GM12878 (cell line): Measurements from ENCODE around the gene TMEM223. TPM values are rescaled to one million over a fixed set of nuclear protein-coding genes. Genes with fewer than 3 reads are reported as not detected.

Experiments
- ATAC-seq: fragments of 200-7000 bp; cut with Tn5 transposase; 3 replicates; pipeline ENCODE4 v1.9.1; 2020; ENCODE audit warnings: mild to moderate bottlenecking, moderate library complexity
- BruUV-seq: library from RNA; stranded (reverse); fragments of 400-500 nt; replicated peaks from 2 replicates; lab custom pipeline; 2021; lab: Mats Ljungman, UMichigan
- CTCF ChIA-PET: fragments of 300-600 bp; sonication (Branson Sonifier 250); formaldehyde crosslinking; extraction: SDS; loops from one replicate; lab custom pipeline; 2021; ENCODE audit warnings: inconsistent platforms; lab: Yijun Ruan, JAX
- POLR2A ChIA-PET: fragments of 350-600 bp; formaldehyde crosslinking; extraction: SDS; loops from one replicate; lab custom pipeline; 2021; ENCODE audit warnings: inconsistent platforms; lab: Charles Lee
- RAD21 ChIA-PET: fragments of 300-600 bp; sonication (Branson Sonifier 250); formaldehyde crosslinking; loops from one replicate; lab custom pipeline; 2023; ENCODE audit warnings: antibody characterized with exemption; ENCODE audit not compliant: unreplicated experiment; lab: Charles Lee
- SMC1A ChIA-PET: fragments of 300-600 bp; sonication (Branson Sonifier 250); formaldehyde crosslinking; loops from one replicate; lab custom pipeline; 2023; ENCODE audit not compliant: unreplicated experiment, uncharacterized antibody; lab: Charles Lee
- DNase-seq: peaks from one replicate; pipeline ENCODE4 v3.0.0-alpha.2; 2011; ENCODE audit warnings: low read depth, low spot score
- FAIRE-seq: peaks from 3 replicates; lab custom pipeline; 2011; peaks lifted over from hg19 to GRCh38; lab: Jason Lieb, UNC
- H2AFZ ChIP-seq: 2 replicates; pipeline ENCODE4 v1.6.0; 2011; ENCODE audit warnings: low read depth, low read length, control low read depth; ENCODE audit not compliant: control insufficient read depth
- H3K27ac ChIP-seq: 2 replicates; pipeline ENCODE4 v1.5.1; 2011; ENCODE audit warnings: control low read depth; ENCODE audit not compliant: control insufficient read depth, insufficient read depth
- H3K27me3 ChIP-seq, 2 experiments: replicated peaks in 1 of 2; 2 replicates each; pipeline versions ENCODE4 v1.6.0 to v1.6.1; 2011; ENCODE audit warnings: low read length in 1 of 2; ENCODE audit not compliant: control insufficient read depth in 2 of 2, insufficient read depth in 2 of 2
- H3K36me3 ChIP-seq, 2 experiments: 2 replicates each; pipeline ENCODE4 v1.5.1; 2011; ENCODE audit warnings: low read length in 1 of 2; ENCODE audit not compliant: control insufficient read depth in 2 of 2, insufficient read depth in 2 of 2
- H3K4me1 ChIP-seq: 2 replicates; pipeline ENCODE4 v1.6.1; 2011; ENCODE audit warnings: mild to moderate bottlenecking, low read length, moderate library complexity, mixed read lengths; ENCODE audit not compliant: control insufficient read depth, insufficient read depth
- H3K4me2 ChIP-seq: 2 replicates; pipeline ENCODE4 v1.6.0; 2011; ENCODE audit warnings: control low read depth; ENCODE audit not compliant: control insufficient read depth, insufficient read depth
- H3K4me3 ChIP-seq: fragments of 200-600 bp; sonication (generic); 2 replicates; pipeline ENCODE4 v1.5.1; 2016
- H3K79me2 ChIP-seq: 2 replicates; pipeline ENCODE4 v1.6.0; 2011; ENCODE audit warnings: low read length; ENCODE audit not compliant: control insufficient read depth, insufficient read depth
- H3K9ac ChIP-seq: 2 replicates; pipeline ENCODE4 v1.8.0; 2011; ENCODE audit warnings: low read length, control low read depth, mixed read lengths; ENCODE audit not compliant: control insufficient read depth, insufficient read depth
- H3K9me3 ChIP-seq: replicated peaks from 3 replicates; pipeline ENCODE4 v1.5.1; 2011; ENCODE audit warnings: mild to moderate bottlenecking, low read length; ENCODE audit not compliant: control insufficient read depth, insufficient read depth
- H4K20me1 ChIP-seq: 2 replicates; pipeline ENCODE4 v1.6.0; 2011; ENCODE audit not compliant: control insufficient read depth, insufficient read depth
- BRCA1 ChIP-seq: IDR thresholded peaks from 2 replicates; pipeline ENCODE4 v1.6.1; 2011; ENCODE audit warnings: low read depth, low read length, improper control_type of control experiment
- EED ChIP-seq: sonication (generic); IDR thresholded peaks from 2 replicates; pipeline ENCODE4 v1.6.1; 2016; ENCODE audit warnings: antibody characterized with exemption, low read depth
- MEF2A ChIP-seq: IDR thresholded peaks from 2 replicates; pipeline ENCODE4 v1.6.1; 2011; ENCODE audit warnings: low read depth, mild to moderate bottlenecking, low read length, moderate library complexity; ENCODE audit not compliant: insufficient read depth
- MYB ChIP-seq: fragments of 150-350 bp; IDR thresholded peaks from 2 replicates; pipeline ENCODE4 v1.6.1; 2014; ENCODE audit warnings: mild to moderate bottlenecking, low read depth, low read length, borderline replicate concordance
- NFXL1 ChIP-seq: fragments of 450-650 bp; IDR thresholded peaks from 2 replicates; pipeline ENCODE4 v1.6.1; 2017; ENCODE audit warnings: antibody characterized with exemption, mild to moderate bottlenecking, borderline replicate concordance
- RAD21 ChIP-seq: IDR thresholded peaks from 2 replicates; pipeline ENCODE4 v1.6.1; 2011; ENCODE audit warnings: mild to moderate bottlenecking, low read depth, low read length, moderate library complexity; ENCODE audit not compliant: insufficient read depth
- SMC3 ChIP-seq: IDR thresholded peaks from 2 replicates; pipeline ENCODE4 v1.6.1; 2011; ENCODE audit warnings: low read length, improper control_type of control experiment, borderline replicate concordance
- SP1 ChIP-seq: IDR thresholded peaks from one replicate; pipeline ENCODE4 v1.6.1; 2011; ENCODE audit warnings: low read depth, low read length
- SREBF2 ChIP-seq: IDR thresholded peaks from 2 replicates; pipeline ENCODE4 v1.6.1; 2012; ENCODE audit warnings: mild to moderate bottlenecking, low read length
- TAF1 ChIP-seq: IDR thresholded peaks from 2 replicates; pipeline ENCODE4 v1.6.1; 2011; ENCODE audit warnings: mild to moderate bottlenecking, low read depth, low read length, borderline replicate concordance
- ZBTB40 ChIP-seq: fragments of 450-650 bp; IDR thresholded peaks from 2 replicates; pipeline ENCODE4 v1.6.1; 2016; ENCODE audit warnings: mild to moderate bottlenecking, moderate library complexity, borderline replicate concordance
- ZNF274 ChIP-seq: IDR thresholded peaks from one replicate; pipeline ENCODE4 v1.8.0; 2011; ENCODE audit not compliant: insufficient read length, insufficient read depth
- ZZZ3 ChIP-seq: IDR thresholded peaks from 2 replicates; pipeline ENCODE4 v1.6.1; 2011; ENCODE audit warnings: low read depth; ENCODE audit not compliant: control insufficient read depth, insufficient read length
- WGBS: methylation state at CpG from one replicate; pipeline ENCODE4 v1.1.6; 2016; ENCODE audit warnings: low lambda C conversion rate; ENCODE audit not compliant: insufficient replicate concordance, insufficient coverage; ENCODE audit errors: missing lambda C conversion rate; 5-methylcytosine and 5-hydroxymethylcytosine counted together
- in situ Hi-C: fragments of 300-500 bp; cut with MboI; formaldehyde crosslinking; loops from 9 replicates; pipeline ENCODE4 v1.14.3; 2018; ENCODE audit warnings: mixed read lengths
- intact Hi-C: fragments of 100-400 bp; cut with micrococcal nuclease; formaldehyde crosslinking; loops from one replicate; pipeline ENCODE4 v1.14.2; 2022; ENCODE audit not compliant: unreplicated experiment
- polyA plus RNA-seq, 11 experiments: library from polyadenylated mRNA; depleted of rRNA in 4 of 11; unstranded in 6 of 11; stranded (reverse) in 5 of 11; fragments of >200 nt; fragmentation: Nextera tagmentation in 4 of 11; fragmentation: Illumina TruSeq in 1 of 11; extraction: Ambion mirVana in 4 of 11; extraction: Trizol in 1 of 11; gene quantifications; 1 replicate in 1 of 11; 2 replicates in 10 of 11; pipeline versions ENCODE4 v1.2.1 to v1.2.3, GENCODE V29; 2011 to 2016; ENCODE audit warnings: inconsistent platforms in 2 of 11, missing spikeins in 2 of 11, low read depth in 1 of 11
- total RNA-seq, 4 experiments: library from RNA; depleted of rRNA in 3 of 4; stranded (reverse); fragments of >200 nt in 3 of 4; fragmentation: Illumina TruSeq in 1 of 4; extraction: Trizol in 1 of 4; gene quantifications; 2 replicates each; pipeline versions ENCODE4 v1.2.1 to v1.2.3, GENCODE V29; 2013 to 2021
- TF ChIP-seq, protein P1 (sequence below): fragments of 450-650 bp; IDR thresholded peaks from 2 replicates; pipeline ENCODE4 v1.6.1; 2017; ENCODE audit warnings: mild to moderate bottlenecking, moderate library complexity

TMEM223 gene
- total and polyA plus RNA-seq, 10 of the 15 experiments (the other 5 are each of a cell fraction or from before 2014, with no cell fraction given) = 5.3 to 33.2 (median 14.0) TPM

DNA sequence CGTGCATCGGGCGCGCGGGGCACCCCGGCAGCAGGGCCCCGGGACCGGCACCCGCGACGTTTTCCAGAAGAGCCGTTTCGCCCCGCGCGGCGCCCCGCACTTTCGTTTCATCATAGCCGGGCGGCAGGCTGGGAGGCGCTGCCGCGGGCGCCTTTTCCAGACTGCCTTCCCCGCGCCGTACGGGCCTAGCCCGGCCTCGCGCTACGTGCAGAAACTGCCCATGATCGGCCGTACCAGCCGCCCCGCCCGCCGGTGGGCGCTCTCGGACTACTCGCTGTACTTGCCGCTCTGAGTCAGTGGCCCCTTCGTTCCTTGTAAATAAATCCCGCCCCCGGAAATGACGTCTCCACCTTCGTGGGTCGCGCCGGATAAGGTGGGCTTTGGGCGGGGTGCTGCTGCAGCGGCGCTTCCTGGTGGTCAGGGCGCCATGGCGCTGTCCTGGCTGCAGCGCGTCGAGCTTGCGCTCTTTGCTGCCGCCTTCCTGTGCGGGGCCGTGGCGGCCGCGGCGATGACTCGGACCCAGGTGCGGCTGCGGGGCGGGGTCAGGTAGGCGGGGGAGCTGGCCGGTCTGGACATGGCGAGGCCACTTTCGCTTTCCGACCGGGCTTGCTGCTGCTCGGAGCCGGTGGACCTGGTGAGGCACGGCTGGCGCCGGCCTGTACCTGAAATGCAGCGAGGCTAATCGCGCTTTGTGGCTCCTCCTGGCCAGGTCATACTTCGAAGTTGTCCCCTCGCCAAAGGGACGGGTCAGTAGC is 4.6 kb downstream of the TMEM223 start, which contains the start of gene TMEM179B:
TSS of gene TMEM179B (plus strand) at position 398 of the 755 bp plus-strand sequence. CDS start at position 428, 30 bp downstream.
- FAIRE-seq = peak; percentile 97
- TF ChIP-seq SMC3 = peak; percentile 25; the same call in 1 of the 2 replicates
- no peak for TF ChIP-seq EED
- TF ChIP-seq BRCA1 = no peak
- no peak for TF ChIP-seq ZZZ3
- no peak for TF ChIP-seq NFXL1
- TF ChIP-seq, protein P1, sequence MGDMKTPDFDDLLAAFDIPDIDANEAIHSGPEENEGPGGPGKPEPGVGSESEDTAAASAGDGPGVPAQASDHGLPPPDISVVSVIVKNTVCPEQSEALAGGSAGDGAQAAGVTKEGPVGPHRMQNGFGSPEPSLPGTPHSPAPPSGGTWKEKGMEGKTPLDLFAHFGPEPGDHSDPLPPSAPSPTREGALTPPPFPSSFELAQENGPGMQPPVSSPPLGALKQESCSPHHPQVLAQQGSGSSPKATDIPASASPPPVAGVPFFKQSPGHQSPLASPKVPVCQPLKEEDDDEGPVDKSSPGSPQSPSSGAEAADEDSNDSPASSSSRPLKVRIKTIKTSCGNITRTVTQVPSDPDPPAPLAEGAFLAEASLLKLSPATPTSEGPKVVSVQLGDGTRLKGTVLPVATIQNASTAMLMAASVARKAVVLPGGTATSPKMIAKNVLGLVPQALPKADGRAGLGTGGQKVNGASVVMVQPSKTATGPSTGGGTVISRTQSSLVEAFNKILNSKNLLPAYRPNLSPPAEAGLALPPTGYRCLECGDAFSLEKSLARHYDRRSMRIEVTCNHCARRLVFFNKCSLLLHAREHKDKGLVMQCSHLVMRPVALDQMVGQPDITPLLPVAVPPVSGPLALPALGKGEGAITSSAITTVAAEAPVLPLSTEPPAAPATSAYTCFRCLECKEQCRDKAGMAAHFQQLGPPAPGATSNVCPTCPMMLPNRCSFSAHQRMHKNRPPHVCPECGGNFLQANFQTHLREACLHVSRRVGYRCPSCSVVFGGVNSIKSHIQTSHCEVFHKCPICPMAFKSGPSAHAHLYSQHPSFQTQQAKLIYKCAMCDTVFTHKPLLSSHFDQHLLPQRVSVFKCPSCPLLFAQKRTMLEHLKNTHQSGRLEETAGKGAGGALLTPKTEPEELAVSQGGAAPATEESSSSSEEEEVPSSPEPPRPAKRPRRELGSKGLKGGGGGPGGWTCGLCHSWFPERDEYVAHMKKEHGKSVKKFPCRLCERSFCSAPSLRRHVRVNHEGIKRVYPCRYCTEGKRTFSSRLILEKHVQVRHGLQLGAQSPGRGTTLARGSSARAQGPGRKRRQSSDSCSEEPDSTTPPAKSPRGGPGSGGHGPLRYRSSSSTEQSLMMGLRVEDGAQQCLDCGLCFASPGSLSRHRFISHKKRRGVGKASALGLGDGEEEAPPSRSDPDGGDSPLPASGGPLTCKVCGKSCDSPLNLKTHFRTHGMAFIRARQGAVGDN = 0 out of 2 replicates have a peak, but pooled peaks have one; percentile 52
- TF ChIP-seq SP1 = peak; percentile 64
- TF ChIP-seq ZBTB40 = peak; percentile 89
- no peak for TF ChIP-seq SREBF2
- TF ChIP-seq ZNF274 = no peak
- no peak for TF ChIP-seq MYB
- no peak for TF ChIP-seq MEF2A
- peak; percentile 91 for TF ChIP-seq TAF1
- peak; percentile 58 for TF ChIP-seq RAD21

More for the DNA sequence above, 4.6 kb downstream of the TMEM223 start, which contains the start of gene TMEM179B:
- H3K27ac ChIP-seq = peak within 1 kb of the TSS; percentile 64
- peaks cover 7% of the 10 kb centered on the region for H3K4me1 ChIP-seq
- DNase-seq = peak; percentile 88
- peak within 1 kb of the TSS; percentile 77 for H3K9ac ChIP-seq
- peak; percentile 80 for ATAC-seq
- no peaks in the 10 kb centered on the region for H3K9me3 ChIP-seq
- H3K27me3 ChIP-seq = no peaks in the 10 kb centered on the region
- peaks cover 3 to 12% of the 10 kb centered on the region in 2 experiments; a peak in 3 of 4 replicates for H3K36me3 ChIP-seq
- ChIA-PET POLR2A (interaction anchor here (0.6 to 6.0 kb wide), 24 partner anchors 9 to 219 kb away, joined by 3 to 53 read pairs (median 6); partner anchors contain the start of genes HNRNPUL2, LBHD1, POLR2G and SLC3A2), RAD21 (interaction anchor here (0.7 to 3.8 kb wide), 26 partner anchors 9 to 393 kb away, joined by 3 to 57 read pairs (median 5); partner anchors contain the start of genes C11orf98, CSKMT, HNRNPUL2 and LBHD1), SMC1A (interaction anchor here (1.1 to 4.2 kb wide), 14 partner anchors 15 to 94 kb away, joined by 3 to 33 read pairs (median 7); partner anchors contain the start of genes SLC3A2, TAF6L, WDR74 and ZBTB3), CTCF (interaction anchor here (0.6 to 6.6 kb wide), 34 partner anchors 10 to 304 kb away, joined by 3 to 131 read pairs (median 6); partner anchors contain the start of genes BSCL2, GNG3, HNRNPUL2 and POLR2G)
- BruUV-seq = no TSS peak
- under 1% methylated on average over 87 of the region's 88 CpGs for WGBS
- intact Hi-C loops = loop anchor here (2.0 to 5.0 kb wide), 3 partner anchors 16 to 95 kb away; partner anchors contain the start of genes NXF1, SLC3A2 and TAF6L
- peak within 1 kb of the TSS; percentile 95 for H3K4me2 ChIP-seq
- peak within 1 kb of the TSS; percentile 52 for H2AFZ ChIP-seq
- no peaks in the 10 kb centered on the region for H4K20me1 ChIP-seq
- peaks cover 42% of the 10 kb centered on the region for H3K79me2 ChIP-seq
- peak within 1 kb of the TSS; percentile 95 for H3K4me3 ChIP-seq
- in situ Hi-C loops = no loop called here
